HG02623 (cell line): ENCODE data around the gene C2orf76.
"Not testable (repeated sequence)": the region's sequence is repeated elsewhere in the genome, so short reads cannot be mapped to it uniquely, and the experiment has no call there.

ENCODE experiments used
- ATAC-seq: cut with Tn5 transposase; IDR thresholded peaks from one replicate; pipeline ENCODE4 v1.9.1; 2021; ENCODE audit warnings: moderate library complexity; ENCODE audit not compliant: unreplicated experiment

The C2orf76 gene

GRCh38 chr2:119301413-119301812 lies 65.2 kb downstream of the C2orf76 start:
- no peak for ATAC-seq

- no peak for ATAC-seq
Observed at GRCh38 chr2:119295688-119296375, 70.8 kb downstream of the C2orf76 start.

- no peak for ATAC-seq
Observed at GRCh38 chr2:119294671-119295070, 72.0 kb downstream of the C2orf76 start.

GRCh38 chr2:119293900-119294299 lies 72.7 kb downstream of the C2orf76 start:
- no peak for ATAC-seq

- ATAC-seq: no peak
Observed at GRCh38 chr2:119293254-119293653, 73.4 kb downstream of the C2orf76 start.

GRCh38 chr2:119292226-119292625 lies 74.4 kb downstream of the C2orf76 start:
- ATAC-seq: no peak

GRCh38 chr2:119291588-119292167 lies 75.0 kb downstream of the C2orf76 start:
- ATAC-seq: no peak

GRCh38 chr2:119290859-119291587 lies 75.6 kb downstream of the C2orf76 start:
- ATAC-seq: peak; percentile 96

GRCh38 chr2:119289642-119290041 lies 77.0 kb downstream of the C2orf76 start:
- no peak for ATAC-seq

GRCh38 chr2:119289093-119289492 lies 77.5 kb downstream of the C2orf76 start:
- ATAC-seq: no peak

GRCh38 chr2:119288576-119288975 lies 78.1 kb downstream of the C2orf76 start:
- ATAC-seq: no peak

GRCh38 chr2:119286661-119287060 lies 80.0 kb downstream of the C2orf76 start:
- ATAC-seq: no peak

GRCh38 chr2:119283873-119284331 lies 82.7 kb downstream of the C2orf76 start:
- no peak for ATAC-seq

- no peak for ATAC-seq
Observed at GRCh38 chr2:119282996-119283511, 83.6 kb downstream of the C2orf76 start.

GRCh38 chr2:119282146-119282995 lies 84.3 kb downstream of the C2orf76 start:
- ATAC-seq: no peak

- ATAC-seq: no peak
Observed at GRCh38 chr2:119280680-119281079, 86.0 kb downstream of the C2orf76 start.

GRCh38 chr2:119279666-119280065 lies 87.0 kb downstream of the C2orf76 start:
- no peak for ATAC-seq

- ATAC-seq: no peak
Observed at GRCh38 chr2:119278946-119279345, 87.7 kb downstream of the C2orf76 start.

- not testable (repeated sequence) for ATAC-seq
Observed at GRCh38 chr2:119278385-119278784, 88.2 kb downstream of the C2orf76 start.

- no peak for ATAC-seq
Observed at GRCh38 chr2:119276864-119277263, 89.8 kb downstream of the C2orf76 start.

- no peak for ATAC-seq
Observed at GRCh38 chr2:119267604-119268003, 99.0 kb downstream of the C2orf76 start.
